ENCODE results near the gene APC. TPM values are rescaled to one million over a fixed set of nuclear protein-coding genes. Genes with fewer than 3 reads are reported as not detected.

The APC gene
- total RNA-seq, 1 donor from 2014 or later: 39.8 TPM

Other genes with a start within 250 kb of the APC start
- 55.6 TPM for gene SRP19, start 123.4 kb downstream of the APC start, total RNA-seq
- 121 TPM for gene REEP5, start 184.3 kb downstream of the APC start, total RNA-seq
- gene DCP2, start 238.9 kb downstream of the APC start, total RNA-seq: 39.2 TPM